Dendritic cell treated with granulocyte-macrophage colony-stimulating factor and Interleukin-4, amounts not matched to agents 40 ng/mL and 50 ng/mL, for 4 days (primary cell): ENCODE results near the gene XRCC4.

ENCODE experiments used
- H3K27ac Mint-ChIP-seq: one replicate; pipeline ENCODE4 v1.8.0; 2022; ENCODE audit warnings: mild to moderate bottlenecking, mixed read lengths
- H3K27me3 Mint-ChIP-seq: one replicate; pipeline ENCODE4 v1.8.0; 2022; ENCODE audit warnings: mild to moderate bottlenecking, mixed read lengths
- H3K36me3 Mint-ChIP-seq: one replicate; pipeline ENCODE4 v1.8.0; 2022; ENCODE audit warnings: low read depth, mixed read lengths
- H3K4me1 Mint-ChIP-seq: one replicate; pipeline ENCODE4 v1.8.0; 2022; ENCODE audit warnings: low read depth, mixed read lengths
- H3K4me3 Mint-ChIP-seq: one replicate; pipeline ENCODE4 v1.8.0; 2022; ENCODE audit warnings: mild to moderate bottlenecking, moderate library complexity, mixed read lengths
- H3K9me3 Mint-ChIP-seq: one replicate; pipeline ENCODE4 v1.8.0; 2022; ENCODE audit warnings: mixed read lengths
- intact Hi-C: fragments of 100-400 bp; cut with micrococcal nuclease; formaldehyde crosslinking; loops from one replicate; pipeline ENCODE4 v1.15.0; 2022

Gene XRCC4

GRCh38 chr5:83090169-83090568 lies 12.8 kb downstream of the XRCC4 start:
- peaks cover 35% of the 10 kb centered on the region for H3K36me3 Mint-ChIP-seq

GRCh38 chr5:83092619-83093018 lies 15.3 kb downstream of the XRCC4 start:
- intact Hi-C loops, result no loop called here
- H3K27ac Mint-ChIP-seq, result no peak overlapping the region
- peaks cover 44% of the 10 kb centered on the region for H3K9me3 Mint-ChIP-seq
- peaks cover 19% of the 10 kb centered on the region for H3K4me1 Mint-ChIP-seq
- peaks cover 35% of the 10 kb centered on the region for H3K36me3 Mint-ChIP-seq
- no peaks in the 10 kb centered on the region for H3K27me3 Mint-ChIP-seq
- no peak overlapping the region for H3K4me3 Mint-ChIP-seq

More at GRCh38 chr5:83090169-83090568, 12.8 kb downstream of the XRCC4 start:
- Mint-ChIP-seq H3K27me3 (no peaks in the 10 kb centered on the region), H3K27ac (no peak overlapping the region), H3K9me3 (peaks cover 44% of the 10 kb centered on the region), H3K4me1 (peaks cover 14% of the 10 kb centered on the region), H3K4me3 (no peak overlapping the region)
- intact Hi-C loops, result no loop called here

- H3K36me3 Mint-ChIP-seq, result peaks cover 35% of the 10 kb centered on the region
- intact Hi-C loops, result no loop called here
- H3K9me3 Mint-ChIP-seq, result peaks cover 44% of the 10 kb centered on the region
- no peak overlapping the region for H3K4me3 Mint-ChIP-seq
- H3K27ac Mint-ChIP-seq, result no peak overlapping the region
- H3K27me3 Mint-ChIP-seq, result no peaks in the 10 kb centered on the region
- peaks cover 19% of the 10 kb centered on the region for H3K4me1 Mint-ChIP-seq
These were observed 16.3 kb downstream of the XRCC4 start for GRCh38 chr5:83093692-83094091.

- Mint-ChIP-seq H3K4me3 (no peak overlapping the region), H3K27me3 (no peaks in the 10 kb centered on the region), H3K4me1 (peaks cover 19% of the 10 kb centered on the region), H3K9me3 (peaks cover 40% of the 10 kb centered on the region), H3K36me3 (peaks cover 33% of the 10 kb centered on the region), H3K27ac (no peak overlapping the region)
- intact Hi-C loops, result no loop called here
These were observed 18.0 kb downstream of the XRCC4 start for GRCh38 chr5:83095163-83095956.

- Mint-ChIP-seq H3K4me3 (no peak overlapping the region), H3K27ac (no peak overlapping the region), H3K27me3 (no peaks in the 10 kb centered on the region), H3K36me3 (peaks cover 27% of the 10 kb centered on the region), H3K4me1 (peaks cover 19% of the 10 kb centered on the region), H3K9me3 (peaks cover 34% of the 10 kb centered on the region)
- intact Hi-C loops, result no loop called here
These were observed 18.7 kb downstream of the XRCC4 start for GRCh38 chr5:83095957-83096539.

- Mint-ChIP-seq H3K36me3 (peaks cover 24% of the 10 kb centered on the region), H3K4me1 (peaks cover 17% of the 10 kb centered on the region), H3K27me3 (no peaks in the 10 kb centered on the region), H3K27ac (no peak overlapping the region), H3K4me3 (no peak overlapping the region), H3K9me3 (peaks cover 27% of the 10 kb centered on the region)
- intact Hi-C loops, result no loop called here
These were observed 19.5 kb downstream of the XRCC4 start for GRCh38 chr5:83096660-83097339.

GRCh38 chr5:83097689-83098231 lies 20.4 kb downstream of the XRCC4 start:
- H3K4me3 Mint-ChIP-seq, result no peak overlapping the region
- no peak overlapping the region for H3K27ac Mint-ChIP-seq
- intact Hi-C loops, result no loop called here
- H3K27me3 Mint-ChIP-seq, result no peaks in the 10 kb centered on the region
- H3K4me1 Mint-ChIP-seq, result peaks cover 10% of the 10 kb centered on the region
- H3K36me3 Mint-ChIP-seq, result peaks cover 18% of the 10 kb centered on the region
- H3K9me3 Mint-ChIP-seq, result peaks cover 20% of the 10 kb centered on the region

- H3K4me3 Mint-ChIP-seq, result no peak overlapping the region
- H3K27ac Mint-ChIP-seq, result no peak overlapping the region
- H3K27me3 Mint-ChIP-seq, result no peaks in the 10 kb centered on the region
- H3K4me1 Mint-ChIP-seq, result peaks cover 10% of the 10 kb centered on the region
- peaks cover 7% of the 10 kb centered on the region for H3K9me3 Mint-ChIP-seq
- intact Hi-C loops, result no loop called here
- peaks cover 6% of the 10 kb centered on the region for H3K36me3 Mint-ChIP-seq
These were observed 21.7 kb downstream of the XRCC4 start for GRCh38 chr5:83099001-83099400.

GRCh38 chr5:83099445-83099844 lies 22.1 kb downstream of the XRCC4 start:
- no peak overlapping the region for H3K27ac Mint-ChIP-seq
- intact Hi-C loops, result no loop called here
- no peaks in the 10 kb centered on the region for H3K27me3 Mint-ChIP-seq
- H3K4me1 Mint-ChIP-seq, result peaks cover 10% of the 10 kb centered on the region
- H3K36me3 Mint-ChIP-seq, result peaks cover 2% of the 10 kb centered on the region
- H3K9me3 Mint-ChIP-seq, result peaks cover 3% of the 10 kb centered on the region
- no peak overlapping the region for H3K4me3 Mint-ChIP-seq

- Mint-ChIP-seq H3K27me3 (no peaks in the 10 kb centered on the region), H3K4me3 (no peak overlapping the region), H3K36me3 (no peaks in the 10 kb centered on the region)
These were observed 24.2 kb downstream of the XRCC4 start for GRCh38 chr5:83101514-83101913.

GRCh38 chr5:83102364-83102980 lies 25.1 kb downstream of the XRCC4 start:
- intact Hi-C loops, result no loop called here
- Mint-ChIP-seq H3K4me3 (no peak overlapping the region), H3K27ac (no peak overlapping the region), H3K9me3 (no peaks in the 10 kb centered on the region), H3K36me3 (peaks cover 5% of the 10 kb centered on the region), H3K27me3 (no peaks in the 10 kb centered on the region), H3K4me1 (no peaks in the 10 kb centered on the region)

More at GRCh38 chr5:83101514-83101913, 24.2 kb downstream of the XRCC4 start:
- Mint-ChIP-seq H3K4me1 (no peaks in the 10 kb centered on the region), H3K9me3 (no peaks in the 10 kb centered on the region), H3K27ac (no peak overlapping the region)
- intact Hi-C loops, result no loop called here

- H3K27ac Mint-ChIP-seq, result no peak overlapping the region
- H3K9me3 Mint-ChIP-seq, result no peaks in the 10 kb centered on the region
- no peaks in the 10 kb centered on the region for H3K4me1 Mint-ChIP-seq
- H3K27me3 Mint-ChIP-seq, result no peaks in the 10 kb centered on the region
- H3K36me3 Mint-ChIP-seq, result peaks cover 5% of the 10 kb centered on the region
- H3K4me3 Mint-ChIP-seq, result no peak overlapping the region
- intact Hi-C loops, result no loop called here
These were observed 26.7 kb downstream of the XRCC4 start for GRCh38 chr5:83104021-83104420.

GRCh38 chr5:83107692-83108420 lies 30.5 kb downstream of the XRCC4 start:
- Mint-ChIP-seq H3K27ac (no peak overlapping the region), H3K9me3 (peaks cover 8% of the 10 kb centered on the region), H3K27me3 (no peaks in the 10 kb centered on the region), H3K36me3 (peaks cover 14% of the 10 kb centered on the region), H3K4me3 (no peak overlapping the region), H3K4me1 (no peaks in the 10 kb centered on the region)
- intact Hi-C loops, result no loop called here
